Ishikawa (cell line): Measurements from ENCODE around the gene OR4Q2.

ENCODE experiments used
- CEBPB ChIP-seq: IDR thresholded peaks from 2 replicates; pipeline ENCODE4 v1.6.1; 2012
- CREB1 ChIP-seq: IDR thresholded peaks from 2 replicates; pipeline ENCODE4 v1.6.1; 2012; ENCODE audit warnings: low read depth
- EGR1 ChIP-seq: IDR thresholded peaks from 2 replicates; pipeline ENCODE4 v1.6.1; 2012
- EP300 ChIP-seq: IDR thresholded peaks from 2 replicates; pipeline ENCODE4 v1.6.1; 2012; ENCODE audit warnings: borderline replicate concordance
- FOXM1 ChIP-seq: IDR thresholded peaks from 2 replicates; pipeline ENCODE4 v1.6.1; 2012; ENCODE audit warnings: low read depth, borderline replicate concordance
- MAX ChIP-seq: IDR thresholded peaks from 2 replicates; pipeline ENCODE4 v1.6.1; 2012
- NFIC ChIP-seq: IDR thresholded peaks from 2 replicates; pipeline ENCODE4 v1.6.1; 2012
- RAD21 ChIP-seq: IDR thresholded peaks from 2 replicates; pipeline ENCODE4 v1.6.1; 2012; ENCODE audit warnings: low read depth
- REST ChIP-seq: IDR thresholded peaks from 2 replicates; pipeline ENCODE4 v1.6.1; 2012; ENCODE audit warnings: low read depth, mild to moderate bottlenecking
- TAF1 ChIP-seq: IDR thresholded peaks from 2 replicates; pipeline ENCODE4 v1.6.1; 2012; ENCODE audit warnings: low read depth, mild to moderate bottlenecking
- TCF12 ChIP-seq: IDR thresholded peaks from 2 replicates; pipeline ENCODE4 v1.6.1; 2012; ENCODE audit warnings: low read depth
- TEAD4 ChIP-seq: IDR thresholded peaks from 2 replicates; pipeline ENCODE4 v1.6.1; 2012
- USF1 ChIP-seq: IDR thresholded peaks from 2 replicates; pipeline ENCODE4 v1.6.1; 2012
- YY1 ChIP-seq: IDR thresholded peaks from 2 replicates; pipeline ENCODE4 v1.6.1; 2012; ENCODE audit warnings: low read depth
- ZBTB7A ChIP-seq: IDR thresholded peaks from 2 replicates; pipeline ENCODE4 v1.6.1; 2012; ENCODE audit warnings: low read depth

The OR4Q2 gene

GRCh38 chr14:20001863-20002262 lies at the start of gene OR4Q2:
Gene OR4Q2, plus strand, starts transcription at chr14:20002163.
- TF ChIP-seq ZBTB7A: no peak
- no peak for TF ChIP-seq USF1
- TF ChIP-seq YY1: no peak
- no peak for TF ChIP-seq FOXM1
- TF ChIP-seq TCF12: no peak
- no peak for TF ChIP-seq EGR1
- TF ChIP-seq NFIC: no peak
- no peak for TF ChIP-seq REST

GRCh38 chr14:19974844-19975243 lies 27.1 kb upstream of the OR4Q2 start:
- TF ChIP-seq ZBTB7A (no peak), REST (no peak), CEBPB (no peak), MAX (no peak), EP300 (no peak), RAD21 (no peak), CREB1 (no peak), EGR1 (no peak), USF1 (no peak), TCF12 (no peak), NFIC (no peak), YY1 (no peak), TAF1 (no peak), FOXM1 (no peak), TEAD4 (no peak)

DNA sequence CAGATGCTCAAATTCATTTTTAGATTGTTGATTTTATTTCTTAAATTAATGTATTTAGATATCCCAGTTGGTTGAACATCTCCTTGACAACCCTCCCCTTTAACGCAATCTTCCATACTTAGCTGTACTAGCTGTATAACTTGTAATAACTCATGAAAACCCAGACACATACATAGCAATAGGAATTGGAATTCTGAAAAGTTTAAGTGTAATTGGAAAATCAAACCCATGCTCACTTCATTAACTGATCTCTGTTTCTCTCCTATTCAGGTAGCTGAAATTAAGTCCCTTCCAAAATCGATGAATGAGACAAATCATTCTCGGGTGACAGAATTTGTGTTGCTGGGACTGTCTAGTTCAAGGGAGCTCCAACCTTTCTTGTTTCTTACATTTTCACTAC lies 26.7 kb upstream of the OR4Q2 start, which contains the start of gene OR4K15:
TSS of gene OR4K15 (plus strand) at position 301 of the 400 bp plus-strand sequence. CDS start at position 301, 0 bp downstream.
- TF ChIP-seq USF1 (no peak), FOXM1 (no peak), NFIC (no peak), CREB1 (no peak), TCF12 (no peak), CEBPB (no peak), EP300 (no peak), MAX (no peak), RAD21 (no peak), REST (no peak), ZBTB7A (no peak), EGR1 (no peak), TEAD4 (no peak), TAF1 (no peak), YY1 (no peak)

DNA sequence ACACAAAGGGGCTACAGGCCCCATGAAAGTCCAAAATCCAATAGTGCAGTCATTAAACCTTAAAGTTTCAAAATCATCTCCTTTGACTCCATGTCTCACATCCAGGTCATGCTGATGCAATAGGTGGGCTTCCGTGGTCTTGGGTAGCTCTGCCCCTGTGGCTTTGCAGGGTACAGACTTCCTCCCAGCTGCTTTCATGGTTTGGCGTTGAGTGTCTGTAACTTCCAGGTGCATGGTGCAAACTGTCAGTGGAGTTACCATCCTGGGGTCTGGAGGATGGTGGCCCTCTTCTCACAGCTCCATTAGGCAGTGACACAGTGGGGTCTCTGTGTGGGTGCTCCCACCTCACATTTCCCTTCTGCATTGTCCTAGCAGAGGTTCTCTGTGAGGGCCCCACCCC lies 8.5 kb upstream of the OR4Q2 start:
- TF ChIP-seq MAX: no peak
- TF ChIP-seq NFIC: no peak
- no peak for TF ChIP-seq EGR1
- TF ChIP-seq REST: no peak
